Measurements from ENCODE around the gene DDI2.

The DDI2 gene

DNA sequence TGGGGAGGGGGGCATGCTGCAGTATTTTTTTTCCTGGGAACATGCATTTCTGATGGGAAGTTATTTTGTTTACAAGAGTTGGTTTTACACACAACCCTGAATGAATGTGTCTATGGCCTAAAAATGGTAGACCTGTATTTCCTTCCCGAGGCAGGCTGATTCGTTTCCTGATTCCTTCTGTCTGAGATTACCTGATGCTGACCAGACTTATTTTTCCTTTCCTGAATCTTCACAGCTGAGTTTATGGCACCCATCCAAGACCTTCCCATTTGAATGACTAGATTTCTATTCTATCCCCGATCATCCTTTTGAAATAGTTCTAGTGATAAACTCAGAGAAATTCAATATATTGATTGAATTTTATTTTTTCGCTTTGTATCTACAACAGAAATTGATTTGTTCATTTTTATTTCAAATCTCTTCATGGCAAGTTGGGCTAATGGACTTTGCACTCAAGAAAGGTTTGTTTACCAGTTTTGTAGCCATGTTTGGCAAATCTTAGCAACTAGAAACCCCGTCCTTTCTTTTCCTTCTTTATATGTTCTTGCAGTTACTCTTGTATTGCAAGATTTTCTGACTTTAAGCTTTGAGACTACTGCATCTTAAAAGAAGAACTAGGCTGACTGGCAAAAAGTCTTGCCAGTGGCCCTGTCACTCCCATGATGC, 51.0 kb downstream of the DDI2 start:
- no peak overlapping the region for H3K4me3 ChIP-seq (ENCODE audit: extremely low read depth, insufficient read depth, low read length, poor library complexity, severe bottlenecking)
- H3K9me3 ChIP-seq (ENCODE audit: control insufficient read depth, low read length), result no peaks in the 10 kb centered on the region
- H3K27ac ChIP-seq (ENCODE audit: low read depth, low read length, severe bottlenecking), result no peak overlapping the region
- 100% methylated on average over 2 of the region's 5 CpGs for WGBS, 2 experiments (ENCODE audit: insufficient coverage in 2 of 2)
- peaks cover 4% of the 10 kb centered on the region for H3K4me1 ChIP-seq (ENCODE audit: control insufficient read depth, insufficient read depth, low read length, poor library complexity, severe bottlenecking)
- H3K36me3 ChIP-seq (ENCODE audit: control insufficient read depth, insufficient read depth, low read length), result peaks cover 10% of the 10 kb centered on the region

DNA sequence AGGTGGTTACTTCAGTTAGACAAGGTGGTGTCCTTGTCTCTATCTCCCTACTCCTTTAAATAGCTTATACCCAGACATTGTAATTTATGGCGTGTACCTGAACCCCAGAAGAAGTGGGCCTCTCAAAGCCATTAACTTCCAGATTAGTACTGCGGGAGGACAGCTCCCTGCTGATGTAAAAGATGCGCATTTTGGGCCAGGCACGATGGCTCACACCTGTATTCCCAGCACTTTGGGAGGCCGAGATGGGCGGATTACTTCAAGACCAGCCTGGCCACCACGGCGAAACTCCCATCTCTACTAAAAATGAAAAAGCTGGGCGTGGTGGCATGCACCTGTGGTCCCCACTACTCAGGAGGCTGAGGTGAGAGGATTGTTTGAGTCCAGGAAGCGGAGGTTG, 51.8 kb downstream of the DDI2 start:
- H3K36me3 ChIP-seq (ENCODE audit: control insufficient read depth, insufficient read depth, low read length), result peaks cover 10% of the 10 kb centered on the region
- H3K9me3 ChIP-seq (ENCODE audit: control insufficient read depth, low read length), result no peaks in the 10 kb centered on the region
- H3K27ac ChIP-seq (ENCODE audit: low read depth, low read length, severe bottlenecking), result no peak overlapping the region
- H3K4me3 ChIP-seq (ENCODE audit: extremely low read depth, insufficient read depth, low read length, poor library complexity, severe bottlenecking), result no peak overlapping the region
- WGBS, 2 experiments (ENCODE audit: insufficient coverage in 2 of 2), result 80 to 86% methylated on average over 5 to 10 of the region's 10 CpGs
- peaks cover 4% of the 10 kb centered on the region for H3K4me1 ChIP-seq (ENCODE audit: control insufficient read depth, insufficient read depth, low read length, poor library complexity, severe bottlenecking)

DNA sequence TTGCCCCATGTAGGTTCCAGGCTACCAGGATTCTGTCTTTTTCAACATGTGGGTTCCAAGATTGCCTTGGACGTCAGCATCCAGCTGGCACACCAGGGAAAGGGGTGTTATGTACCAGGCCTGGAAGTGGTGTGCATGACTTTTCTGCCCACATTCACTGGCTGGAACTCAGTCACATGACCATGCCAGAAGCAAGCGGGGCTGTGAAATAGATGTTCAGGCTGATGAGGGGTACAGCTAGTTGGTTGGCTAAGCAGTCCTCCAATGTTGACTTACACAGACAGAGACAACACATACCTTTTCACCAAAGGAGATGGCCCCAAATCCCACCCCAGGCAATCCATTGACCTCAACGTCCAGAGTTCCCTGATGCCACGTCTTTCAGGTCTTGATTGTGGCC, 52.6 kb downstream of the DDI2 start:
- Histone ChIP-seq H3K36me3 (ENCODE audit: control insufficient read depth, insufficient read depth, low read length) (peaks cover 4% of the 10 kb centered on the region), H3K27ac (ENCODE audit: low read depth, low read length, severe bottlenecking) (no peak overlapping the region), H3K4me1 (ENCODE audit: control insufficient read depth, insufficient read depth, low read length, poor library complexity, severe bottlenecking) (peaks cover 4% of the 10 kb centered on the region), H3K9me3 (ENCODE audit: control insufficient read depth, low read length) (no peaks in the 10 kb centered on the region), H3K4me3 (ENCODE audit: extremely low read depth, insufficient read depth, low read length, poor library complexity, severe bottlenecking) (no peak overlapping the region)
- 95 to 96% methylated on average over 3 of the region's 4 CpGs for WGBS, 2 experiments (ENCODE audit: insufficient coverage in 2 of 2)

DNA sequence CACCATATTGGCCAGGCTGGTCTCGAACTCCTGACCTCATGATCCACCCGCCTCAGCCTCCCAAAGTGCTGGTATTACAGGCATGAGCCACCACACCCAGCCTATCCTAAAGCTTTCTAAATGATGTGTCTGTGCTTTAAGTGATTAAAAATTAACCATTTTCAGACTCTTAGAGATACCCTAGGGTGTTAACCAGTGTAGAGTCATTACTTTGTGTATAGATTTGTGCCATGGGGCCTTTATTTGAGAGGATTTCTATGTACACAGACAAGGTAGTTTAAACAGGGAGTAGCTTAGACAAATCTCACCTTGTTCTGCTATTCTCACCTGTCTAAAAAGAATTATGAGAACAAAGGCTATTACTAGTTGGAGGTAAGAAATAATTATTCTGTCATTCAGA, 54.2 kb downstream of the DDI2 start:
- no CpG with 5 or more reads among the region's 2 CpGs for WGBS, 2 experiments (ENCODE audit: insufficient coverage in 2 of 2)
- Histone ChIP-seq H3K27ac (ENCODE audit: low read depth, low read length, severe bottlenecking) (no peak overlapping the region), H3K36me3 (ENCODE audit: control insufficient read depth, insufficient read depth, low read length) (peaks cover 4% of the 10 kb centered on the region), H3K4me1 (ENCODE audit: control insufficient read depth, insufficient read depth, low read length, poor library complexity, severe bottlenecking) (peaks cover 4% of the 10 kb centered on the region), H3K4me3 (ENCODE audit: extremely low read depth, insufficient read depth, low read length, poor library complexity, severe bottlenecking) (no peak overlapping the region), H3K9me3 (ENCODE audit: control insufficient read depth, low read length) (no peaks in the 10 kb centered on the region)

DNA sequence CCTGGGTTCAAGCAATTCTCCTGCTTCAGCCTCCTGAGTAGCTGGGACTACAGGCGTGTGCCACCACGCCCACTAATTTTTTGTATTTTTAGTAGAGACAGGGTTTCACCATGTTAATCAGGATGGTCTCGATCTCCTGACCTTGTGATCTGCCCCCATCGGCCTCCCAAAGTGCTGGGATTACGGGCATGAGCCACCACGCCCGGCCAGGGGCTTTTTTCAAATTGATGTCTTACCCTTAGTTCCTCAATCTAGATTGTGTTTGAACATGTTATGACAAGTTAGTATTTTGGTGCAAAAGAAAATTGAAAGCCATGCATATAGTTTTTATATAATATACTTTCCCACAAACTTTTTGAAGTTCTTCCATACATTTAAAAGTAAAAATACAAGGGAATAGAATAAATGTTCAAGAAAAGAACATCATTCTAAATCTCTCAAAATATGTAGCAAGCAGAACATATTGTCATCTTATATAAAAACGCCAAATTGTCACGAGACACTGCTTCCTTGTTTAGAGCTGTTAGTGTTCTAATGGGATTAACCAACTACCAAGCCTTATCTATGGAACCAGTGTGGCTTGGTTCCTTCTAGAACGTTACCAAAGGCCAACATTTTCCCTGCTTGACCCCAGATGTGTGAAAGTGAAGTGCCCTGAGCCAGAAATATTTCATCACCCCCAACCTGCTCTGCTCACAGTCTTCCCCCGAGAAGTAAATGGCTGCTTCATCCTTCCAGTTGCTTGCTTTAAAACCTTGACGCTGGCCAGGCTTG, 57.3 kb downstream of the DDI2 start:
- WGBS, 2 experiments (ENCODE audit: insufficient coverage in 2 of 2), result 77 to 89% methylated on average over 7 of the region's 12 CpGs
- H3K9me3 ChIP-seq (ENCODE audit: control insufficient read depth, low read length), result peaks cover 12% of the 10 kb centered on the region
- no peaks in the 10 kb centered on the region for H3K36me3 ChIP-seq (ENCODE audit: control insufficient read depth, insufficient read depth, low read length)
- H3K4me3 ChIP-seq (ENCODE audit: extremely low read depth, insufficient read depth, low read length, poor library complexity, severe bottlenecking), result no peak overlapping the region
- no peak overlapping the region for H3K27ac ChIP-seq (ENCODE audit: low read depth, low read length, severe bottlenecking)
- H3K4me1 ChIP-seq (ENCODE audit: control insufficient read depth, insufficient read depth, low read length, poor library complexity, severe bottlenecking), result no peaks in the 10 kb centered on the region

DNA sequence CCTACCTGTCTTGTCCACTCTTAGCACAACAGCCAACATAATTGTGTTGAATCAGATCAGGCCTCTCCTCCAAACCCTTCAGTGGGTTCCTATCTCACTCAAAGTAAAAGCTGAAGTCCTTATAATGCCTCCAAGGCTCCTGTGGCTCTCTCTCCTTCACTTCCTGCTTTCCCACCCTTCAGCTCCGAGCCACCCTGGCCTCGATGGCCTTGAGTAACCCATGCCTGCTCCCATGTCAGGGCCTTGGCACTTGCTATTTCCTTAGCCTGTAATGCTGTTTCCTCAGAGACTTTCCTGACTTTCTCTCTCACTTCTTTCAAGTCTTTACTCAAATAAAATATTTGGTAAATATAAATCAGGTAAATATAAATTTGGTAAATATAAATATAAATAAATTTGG, 58.8 kb downstream of the DDI2 start:
- Histone ChIP-seq H3K9me3 (ENCODE audit: control insufficient read depth, low read length) (peaks cover 12% of the 10 kb centered on the region), H3K4me1 (ENCODE audit: control insufficient read depth, insufficient read depth, low read length, poor library complexity, severe bottlenecking) (peaks cover 5% of the 10 kb centered on the region), H3K27ac (ENCODE audit: low read depth, low read length, severe bottlenecking) (no peak overlapping the region), H3K4me3 (ENCODE audit: extremely low read depth, insufficient read depth, low read length, poor library complexity, severe bottlenecking) (no peak overlapping the region), H3K36me3 (ENCODE audit: control insufficient read depth, insufficient read depth, low read length) (no peaks in the 10 kb centered on the region)
- 100% methylated on average over 2 of the region's 2 CpGs for WGBS, 2 experiments (ENCODE audit: insufficient coverage in 2 of 2)

DNA sequence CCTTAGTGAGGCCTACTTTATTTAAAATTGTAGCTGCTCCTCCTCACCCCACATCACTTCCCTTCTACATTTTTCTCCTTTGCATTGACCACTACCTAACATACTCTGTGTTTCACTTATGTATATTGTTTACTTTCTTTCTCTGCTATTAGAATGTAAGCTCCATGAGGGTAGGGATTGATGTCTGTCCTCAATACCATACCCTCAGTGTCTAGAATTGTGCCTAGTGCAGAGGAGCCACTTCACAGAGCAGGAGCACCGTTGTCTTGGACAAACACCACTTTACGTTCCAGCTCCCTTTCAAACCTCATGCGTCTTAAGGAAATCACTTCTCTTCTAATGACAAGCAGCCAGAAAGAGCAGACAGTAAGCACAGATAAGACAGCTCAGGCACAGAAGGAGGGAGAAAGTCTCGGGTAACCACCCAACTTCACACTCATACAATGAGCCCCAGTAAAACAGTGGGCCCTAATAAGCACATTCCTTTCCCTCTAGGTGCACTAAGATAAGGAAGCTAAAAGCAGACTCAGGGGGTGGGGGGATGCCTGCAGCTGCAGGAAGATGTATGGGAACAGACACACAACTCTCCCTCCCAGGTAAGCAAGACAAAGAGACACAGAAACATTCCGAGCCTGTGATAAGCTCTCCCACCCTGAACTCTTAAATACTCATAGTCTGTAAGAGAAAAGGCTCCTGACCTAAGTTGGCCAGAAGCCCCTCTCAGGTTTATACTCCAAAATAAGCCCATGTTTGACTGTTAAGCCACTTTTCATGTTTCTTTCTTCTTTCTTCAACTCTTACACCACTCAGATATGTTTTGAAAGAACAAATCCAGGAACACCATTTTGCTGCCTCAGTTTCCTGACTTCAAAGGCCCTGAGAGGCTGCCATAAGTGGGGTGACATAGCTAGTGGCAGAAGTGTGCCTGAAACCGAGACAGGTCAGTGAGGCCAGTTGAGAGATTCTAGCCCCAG, 59.7 kb downstream of the DDI2 start:
- WGBS, 2 experiments (ENCODE audit: insufficient coverage in 2 of 2), result 90 to 100% methylated on average over 2 to 3 of the region's 6 CpGs
- no peak overlapping the region for H3K4me3 ChIP-seq (ENCODE audit: extremely low read depth, insufficient read depth, low read length, poor library complexity, severe bottlenecking)
- peaks cover 14% of the 10 kb centered on the region for H3K4me1 ChIP-seq (ENCODE audit: control insufficient read depth, insufficient read depth, low read length, poor library complexity, severe bottlenecking)
- peaks cover 12% of the 10 kb centered on the region for H3K9me3 ChIP-seq (ENCODE audit: control insufficient read depth, low read length)
- H3K27ac ChIP-seq (ENCODE audit: low read depth, low read length, severe bottlenecking), result no peak overlapping the region
- H3K36me3 ChIP-seq (ENCODE audit: control insufficient read depth, insufficient read depth, low read length), result no peaks in the 10 kb centered on the region

DNA sequence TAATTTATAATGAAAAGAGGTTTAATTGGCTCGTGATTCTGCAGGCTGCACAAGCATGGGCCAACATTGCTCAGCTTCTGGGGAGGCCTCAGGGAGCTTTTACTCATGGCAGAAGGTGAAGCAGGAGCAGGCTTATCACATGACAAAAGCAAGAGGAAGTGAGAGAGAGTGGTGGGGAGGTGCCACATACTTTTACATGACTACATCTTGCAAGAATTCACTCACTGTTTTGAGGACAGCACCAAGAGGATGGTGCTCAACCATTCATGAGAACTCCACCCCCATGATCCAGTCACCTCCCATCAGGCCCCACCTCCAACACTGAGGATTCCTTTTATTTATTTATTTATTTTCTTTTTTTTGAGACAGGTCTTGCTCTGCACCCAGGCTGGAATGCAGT, 61.3 kb downstream of the DDI2 start:
- 80 to 100% methylated on average over 1 of the region's 1 CpG for WGBS, 2 experiments (ENCODE audit: insufficient coverage in 2 of 2)
- Histone ChIP-seq H3K9me3 (ENCODE audit: control insufficient read depth, low read length) (peaks cover 12% of the 10 kb centered on the region), H3K4me1 (ENCODE audit: control insufficient read depth, insufficient read depth, low read length, poor library complexity, severe bottlenecking) (peaks cover 19% of the 10 kb centered on the region), H3K4me3 (ENCODE audit: extremely low read depth, insufficient read depth, low read length, poor library complexity, severe bottlenecking) (no peak overlapping the region), H3K27ac (ENCODE audit: low read depth, low read length, severe bottlenecking) (no peak overlapping the region), H3K36me3 (ENCODE audit: control insufficient read depth, insufficient read depth, low read length) (no peaks in the 10 kb centered on the region)

DNA sequence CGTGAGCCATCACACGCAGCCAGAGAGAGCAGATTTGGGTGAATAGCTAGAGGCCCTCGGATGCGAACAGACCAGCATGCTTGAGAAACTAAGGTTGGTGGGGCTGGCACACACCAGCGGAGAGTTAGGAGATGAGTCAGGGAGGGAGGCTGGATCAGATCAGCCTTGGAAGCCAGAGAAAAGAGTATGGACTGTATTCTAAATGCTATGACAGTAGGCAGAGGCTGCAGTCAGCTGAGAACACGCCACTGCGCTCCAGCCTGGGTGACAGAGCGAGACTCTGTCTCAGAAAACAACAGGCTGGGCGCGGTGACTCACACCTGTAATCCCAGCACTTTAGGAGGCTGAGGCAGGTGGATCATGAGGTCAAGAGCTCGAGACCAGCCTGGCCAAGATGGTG, 62.9 kb downstream of the DDI2 start:
- no peaks in the 10 kb centered on the region for H3K36me3 ChIP-seq (ENCODE audit: control insufficient read depth, insufficient read depth, low read length)
- no peak overlapping the region for H3K4me3 ChIP-seq (ENCODE audit: extremely low read depth, insufficient read depth, low read length, poor library complexity, severe bottlenecking)
- H3K4me1 ChIP-seq (ENCODE audit: control insufficient read depth, insufficient read depth, low read length, poor library complexity, severe bottlenecking), result peaks cover 19% of the 10 kb centered on the region
- H3K9me3 ChIP-seq (ENCODE audit: control insufficient read depth, low read length), result peaks cover 12% of the 10 kb centered on the region
- 92 to 95% methylated on average over 10 of the region's 11 CpGs for WGBS, 2 experiments (ENCODE audit: insufficient coverage in 2 of 2)
- peak overlapping the region; percentile 29 for H3K27ac ChIP-seq (ENCODE audit: low read depth, low read length, severe bottlenecking)

DNA sequence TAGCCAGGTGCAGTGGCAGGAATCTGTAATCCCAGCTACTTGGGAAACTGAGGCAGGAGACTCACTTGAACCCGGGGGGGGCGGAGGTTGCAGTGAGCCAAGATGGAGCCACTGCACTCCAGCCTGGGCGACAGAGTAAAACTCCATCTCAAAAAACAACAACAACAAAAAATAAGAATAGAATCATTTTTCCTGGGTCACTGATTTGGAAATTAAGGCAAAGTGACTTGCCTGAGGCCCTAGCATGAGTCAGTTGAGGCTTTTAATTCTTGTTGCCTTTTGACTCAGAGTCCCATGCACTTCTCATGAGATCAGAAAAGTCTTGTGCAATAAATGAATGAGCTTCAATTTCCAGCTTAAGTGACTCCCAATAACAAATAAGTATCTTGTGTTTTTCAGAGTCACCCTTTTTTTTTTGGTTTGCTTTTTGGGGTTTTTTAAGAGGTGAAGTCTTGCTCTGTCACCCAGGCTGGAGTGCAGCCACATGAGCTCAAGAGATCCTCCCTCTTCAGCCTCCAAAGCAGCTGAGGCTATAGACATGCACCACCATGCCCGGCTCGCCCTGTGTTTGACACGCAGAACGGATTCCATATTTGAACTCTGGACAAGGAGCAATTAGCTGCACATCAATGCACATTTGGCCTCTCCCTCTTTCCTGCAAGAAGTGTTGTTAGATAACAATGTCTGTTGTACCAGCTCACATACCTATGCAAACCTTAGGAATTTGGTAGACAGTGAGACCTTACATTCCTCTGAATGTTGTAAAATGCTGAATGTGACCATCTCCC, 63.5 kb downstream of the DDI2 start:
- Histone ChIP-seq H3K36me3 (ENCODE audit: control insufficient read depth, insufficient read depth, low read length) (no peaks in the 10 kb centered on the region), H3K9me3 (ENCODE audit: control insufficient read depth, low read length) (peaks cover 12% of the 10 kb centered on the region), H3K27ac (ENCODE audit: low read depth, low read length, severe bottlenecking) (no peak overlapping the region), H3K4me3 (ENCODE audit: extremely low read depth, insufficient read depth, low read length, poor library complexity, severe bottlenecking) (no peak overlapping the region), H3K4me1 (ENCODE audit: control insufficient read depth, insufficient read depth, low read length, poor library complexity, severe bottlenecking) (peaks cover 19% of the 10 kb centered on the region)
- WGBS, 2 experiments (ENCODE audit: insufficient coverage in 2 of 2), result 89 to 93% methylated on average over 6 of the region's 7 CpGs
